ENCODE results near the gene PPP3R1.

PPP3R1 gene

DNA sequence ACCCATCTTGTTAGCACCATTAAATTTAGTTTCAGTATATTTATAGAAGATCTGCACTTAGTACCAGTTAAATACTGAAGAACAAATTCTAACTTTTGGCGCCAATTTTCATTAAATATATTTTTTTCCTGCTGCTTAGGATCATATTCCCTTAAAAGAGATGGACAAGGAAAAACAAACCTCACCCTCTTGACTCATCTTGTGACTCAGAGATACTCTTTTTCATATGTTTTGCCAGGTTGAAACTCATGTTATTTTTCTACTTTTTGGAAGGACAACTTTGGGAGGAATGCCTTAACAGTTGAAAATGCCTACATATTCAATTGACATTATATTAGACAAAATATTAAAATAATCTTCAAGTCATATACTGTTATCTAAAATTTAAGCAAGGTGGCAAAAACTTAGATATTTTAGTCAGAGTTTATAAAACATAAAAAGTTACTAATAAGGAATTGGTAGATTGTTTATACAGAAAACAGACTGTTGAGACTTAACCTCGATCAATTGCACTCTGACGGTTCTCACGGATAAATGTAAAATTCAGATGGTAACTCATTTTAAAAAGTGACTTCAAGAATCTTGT, 58.5 kb downstream of the PPP3R1 start:
- H3K36me3 ChIP-seq (ENCODE audit: low read depth): no peaks in the 10 kb centered on the region; the same call in none of the 2 replicates
- TF ChIP-seq, protein P1, sequence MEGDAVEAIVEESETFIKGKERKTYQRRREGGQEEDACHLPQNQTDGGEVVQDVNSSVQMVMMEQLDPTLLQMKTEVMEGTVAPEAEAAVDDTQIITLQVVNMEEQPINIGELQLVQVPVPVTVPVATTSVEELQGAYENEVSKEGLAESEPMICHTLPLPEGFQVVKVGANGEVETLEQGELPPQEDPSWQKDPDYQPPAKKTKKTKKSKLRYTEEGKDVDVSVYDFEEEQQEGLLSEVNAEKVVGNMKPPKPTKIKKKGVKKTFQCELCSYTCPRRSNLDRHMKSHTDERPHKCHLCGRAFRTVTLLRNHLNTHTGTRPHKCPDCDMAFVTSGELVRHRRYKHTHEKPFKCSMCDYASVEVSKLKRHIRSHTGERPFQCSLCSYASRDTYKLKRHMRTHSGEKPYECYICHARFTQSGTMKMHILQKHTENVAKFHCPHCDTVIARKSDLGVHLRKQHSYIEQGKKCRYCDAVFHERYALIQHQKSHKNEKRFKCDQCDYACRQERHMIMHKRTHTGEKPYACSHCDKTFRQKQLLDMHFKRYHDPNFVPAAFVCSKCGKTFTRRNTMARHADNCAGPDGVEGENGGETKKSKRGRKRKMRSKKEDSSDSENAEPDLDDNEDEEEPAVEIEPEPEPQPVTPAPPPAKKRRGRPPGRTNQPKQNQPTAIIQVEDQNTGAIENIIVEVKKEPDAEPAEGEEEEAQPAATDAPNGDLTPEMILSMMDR (IDR thresholded peaks at IDR 0.05; ENCODE audit: poor library complexity, severe bottlenecking): no peak
- H3K27ac ChIP-seq (ENCODE audit: poor library complexity, severe bottlenecking): peak overlapping the region; percentile 26

GRCh38 chr2:68193144-68193543, 59.2 kb downstream of the PPP3R1 start:
- ATAC-seq (ENCODE audit: low read depth): no peak

More for the DNA sequence above, 58.5 kb downstream of the PPP3R1 start:
- DNase-seq (ENCODE audit: low spot score) (no peak), ATAC-seq (ENCODE audit: low read depth) (peak; percentile 52; the same call in 2 of the 3 replicates)
- Histone ChIP-seq H3K9me3 (ENCODE audit: severe bottlenecking) (no peaks in the 10 kb centered on the region), H3K4me1 (ENCODE audit: insufficient read depth, poor library complexity, severe bottlenecking) (peaks cover 57% of the 10 kb centered on the region), H3K4me3 (ENCODE audit: severe bottlenecking) (no peak overlapping the region), H3K27me3 (ENCODE audit: insufficient read depth, poor library complexity, severe bottlenecking) (no peaks in the 10 kb centered on the region)

DNA sequence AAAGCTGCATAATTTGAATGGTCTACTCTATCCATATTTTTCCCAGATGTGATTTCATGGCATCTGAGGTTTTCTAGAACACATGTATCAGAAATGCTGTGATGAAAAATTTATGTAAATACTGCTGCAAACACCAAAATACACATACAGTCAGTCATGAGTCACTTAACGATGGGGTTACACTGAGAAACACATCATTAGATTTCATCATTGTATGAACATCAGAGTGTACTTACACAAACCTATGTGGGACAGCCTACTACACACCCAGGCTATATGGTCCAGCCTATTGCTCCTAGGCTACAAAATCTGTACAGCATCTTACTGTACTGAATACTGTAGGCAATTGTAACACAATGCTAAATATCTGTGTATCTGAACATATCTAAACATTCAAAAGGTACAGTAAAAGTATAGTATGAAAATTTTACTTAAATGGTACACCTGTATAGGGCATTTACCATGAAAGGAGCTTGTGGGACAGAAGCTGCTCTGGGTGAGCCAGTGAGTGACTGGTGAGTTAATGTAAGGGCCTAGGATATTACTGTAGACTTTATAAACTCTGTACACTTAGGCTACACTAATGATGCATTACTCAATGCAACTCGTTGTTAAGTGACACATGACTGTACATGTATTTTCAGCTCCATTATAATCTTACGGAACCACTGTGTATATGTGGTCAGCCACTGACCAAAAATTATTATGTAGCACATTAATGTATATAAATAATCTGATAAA, 61.2 kb downstream of the PPP3R1 start:
- Histone ChIP-seq H3K9me3 (ENCODE audit: severe bottlenecking) (no peaks in the 10 kb centered on the region), H3K27ac (ENCODE audit: poor library complexity, severe bottlenecking) (peak overlapping the region; percentile 27), H3K4me3 (ENCODE audit: severe bottlenecking) (no peak overlapping the region), H3K27me3 (ENCODE audit: insufficient read depth, poor library complexity, severe bottlenecking) (no peaks in the 10 kb centered on the region), H3K36me3 (ENCODE audit: low read depth) (peaks cover 15% of the 10 kb centered on the region), H3K4me1 (ENCODE audit: insufficient read depth, poor library complexity, severe bottlenecking) (peaks cover 57% of the 10 kb centered on the region)
- ATAC-seq (ENCODE audit: low read depth) (peak; percentile 96), DNase-seq (ENCODE audit: low spot score) (no peak)
- TF ChIP-seq, protein P1 (IDR thresholded peaks at IDR 0.05; ENCODE audit: poor library complexity, severe bottlenecking): no peak

More at GRCh38 chr2:68193144-68193543, 59.2 kb downstream of the PPP3R1 start:
- TF ChIP-seq, protein P1 (IDR thresholded peaks at IDR 0.05; ENCODE audit: poor library complexity, severe bottlenecking): no peak
- Histone ChIP-seq H3K36me3 (ENCODE audit: low read depth) (no peaks in the 10 kb centered on the region; the same call in none of the 2 replicates), H3K9me3 (ENCODE audit: severe bottlenecking) (no peaks in the 10 kb centered on the region), H3K4me1 (ENCODE audit: insufficient read depth, poor library complexity, severe bottlenecking) (peaks cover 57% of the 10 kb centered on the region), H3K4me3 (ENCODE audit: severe bottlenecking) (no peak overlapping the region), H3K27me3 (ENCODE audit: insufficient read depth, poor library complexity, severe bottlenecking) (no peaks in the 10 kb centered on the region), H3K27ac (ENCODE audit: poor library complexity, severe bottlenecking) (peak overlapping the region; percentile 26)
- no peak for DNase-seq (ENCODE audit: low spot score)

- no peak for ATAC-seq (ENCODE audit: low read depth)
- Histone ChIP-seq H3K27me3 (ENCODE audit: insufficient read depth, poor library complexity, severe bottlenecking) (no peaks in the 10 kb centered on the region), H3K4me1 (ENCODE audit: insufficient read depth, poor library complexity, severe bottlenecking) (peaks cover 48% of the 10 kb centered on the region), H3K9me3 (ENCODE audit: severe bottlenecking) (no peaks in the 10 kb centered on the region), H3K4me3 (ENCODE audit: severe bottlenecking) (no peak overlapping the region), H3K27ac (ENCODE audit: poor library complexity, severe bottlenecking) (peak overlapping the region; percentile 27), H3K36me3 (ENCODE audit: low read depth) (peaks cover 23% of the 10 kb centered on the region)
- no peak for DNase-seq (ENCODE audit: low spot score)
- TF ChIP-seq, protein P1 (IDR thresholded peaks at IDR 0.05; ENCODE audit: poor library complexity, severe bottlenecking): no peak
Observed at GRCh38 chr2:68189991-68190784, 62.1 kb downstream of the PPP3R1 start.

Data from RWPE2 (cell line).